Suppressor macrophage treated with lipopolysaccharide for 4 hours (primary cell): ENCODE results near the gene SLC39A11.
"Not testable (repeated sequence)": the region's sequence is repeated elsewhere in the genome, so short reads cannot be mapped to it uniquely, and the experiment has no call there.

Experiments used
- DNase-seq: peaks from one replicate; pipeline ENCODE4 v3.0.0-alpha.2; 2020

The SLC39A11 gene

GRCh38 chr17:72639711-72640110 lies 452.8 kb downstream of the SLC39A11 start:
- no peak for DNase-seq

GRCh38 chr17:72638932-72639331 lies 453.6 kb downstream of the SLC39A11 start:
- DNase-seq, result not testable (repeated sequence)

GRCh38 chr17:72635034-72635635 lies 457.4 kb downstream of the SLC39A11 start:
- DNase-seq, result no peak

GRCh38 chr17:72634621-72635020 lies 457.9 kb downstream of the SLC39A11 start:
- no peak for DNase-seq

- no peak for DNase-seq
These were observed 460.4 kb downstream of the SLC39A11 start for GRCh38 chr17:72631949-72632684.

GRCh38 chr17:72631568-72631948 lies 460.9 kb downstream of the SLC39A11 start:
- no peak for DNase-seq

- no peak for DNase-seq
These were observed 467.8 kb downstream of the SLC39A11 start for GRCh38 chr17:72624652-72625051.

- DNase-seq, result no peak
These were observed 468.3 kb downstream of the SLC39A11 start for GRCh38 chr17:72624226-72624625.

- DNase-seq, result no peak
These were observed 469.6 kb downstream of the SLC39A11 start for GRCh38 chr17:72622661-72623433.

GRCh38 chr17:72619976-72620650 lies 472.4 kb downstream of the SLC39A11 start:
- no peak for DNase-seq

- DNase-seq, result peak; percentile 12
These were observed 474.4 kb downstream of the SLC39A11 start for GRCh38 chr17:72618001-72618509.

GRCh38 chr17:72617557-72617956 lies 474.9 kb downstream of the SLC39A11 start:
- DNase-seq, result no peak

GRCh38 chr17:72616447-72616846 lies 476.0 kb downstream of the SLC39A11 start:
- DNase-seq, result no peak

GRCh38 chr17:72615627-72615991 lies 476.9 kb downstream of the SLC39A11 start:
- no peak for DNase-seq

GRCh38 chr17:72614871-72615626 lies 477.4 kb downstream of the SLC39A11 start:
- no peak for DNase-seq

- no peak for DNase-seq
These were observed 478.0 kb downstream of the SLC39A11 start for GRCh38 chr17:72614476-72614870.

GRCh38 chr17:72613806-72614292 lies 478.6 kb downstream of the SLC39A11 start:
- peak; percentile 59 for DNase-seq

GRCh38 chr17:72613396-72613795 lies 479.1 kb downstream of the SLC39A11 start:
- no peak for DNase-seq

- DNase-seq, result no peak
These were observed 481.3 kb downstream of the SLC39A11 start for GRCh38 chr17:72611172-72611571.

GRCh38 chr17:72609501-72609900 lies 483.0 kb downstream of the SLC39A11 start:
- DNase-seq, result no peak

GRCh38 chr17:72608436-72608835 lies 484.1 kb downstream of the SLC39A11 start:
- DNase-seq, result no peak

- DNase-seq, result no peak
These were observed 485.8 kb downstream of the SLC39A11 start for GRCh38 chr17:72606656-72607055.
